Cerebellar nuclear complex (tissue), 1 donor: ENCODE results near the gene VAMP5.
"Not testable (repeated sequence)": the region's sequence is repeated elsewhere in the genome, so short reads cannot be mapped to it uniquely, and the experiment has no call there.

Source experiments
- DNase-seq, 2 experiments: peaks; one replicate each; lab custom pipeline; 2025; lab: John Stamatoyannopoulos, UW

Gene VAMP5

DNA sequence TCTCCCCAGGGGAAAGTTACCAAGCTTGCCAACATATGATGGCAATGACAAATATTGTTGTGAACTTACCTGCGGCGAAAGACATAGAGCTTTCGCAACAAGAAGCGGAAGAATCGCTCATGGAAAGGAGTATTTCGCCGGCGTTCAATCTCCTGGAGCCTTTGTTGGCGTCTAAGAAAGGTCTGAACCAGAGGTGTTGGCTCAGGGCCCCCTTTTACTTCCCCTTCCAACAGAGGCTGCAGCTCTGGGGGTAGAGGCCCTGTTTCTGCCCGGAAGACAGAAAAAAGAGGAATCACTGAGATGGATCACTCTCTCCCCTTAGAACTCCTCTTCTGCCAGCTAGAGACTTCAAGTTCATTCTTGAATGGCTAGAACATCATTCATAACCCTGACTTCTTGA lies 33.7 kb upstream of the VAMP5 start:
- DNase-seq: no peak

- DNase-seq: peak; percentile 7 to 48
These were observed 32.2 kb upstream of the VAMP5 start for GRCh38 chr2:85551698-85552678.

GRCh38 chr2:85553184-85553583 lies 31.0 kb upstream of the VAMP5 start:
- no peak for DNase-seq

GRCh38 chr2:85554980-85555612 lies 29.1 kb upstream of the VAMP5 start:
- DNase-seq: no peak

DNA sequence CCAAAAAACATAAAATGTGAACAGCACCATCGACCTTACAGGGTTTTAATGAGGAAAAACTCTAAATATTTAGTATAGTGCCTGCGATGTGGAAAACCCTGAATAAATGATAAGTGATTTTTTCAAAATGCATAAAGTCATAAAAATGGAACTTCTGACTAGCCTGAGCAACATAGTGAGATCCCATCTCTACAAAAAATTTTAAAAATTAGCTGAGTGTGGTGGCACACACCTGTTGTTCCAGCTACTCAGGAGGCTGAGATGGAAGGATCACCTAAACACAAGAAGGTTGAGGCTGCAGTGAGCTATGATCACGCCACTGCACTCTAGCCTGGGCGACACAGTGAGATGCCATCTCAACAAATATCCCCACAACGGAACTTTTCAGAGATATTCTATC lies 27.1 kb upstream of the VAMP5 start:
- DNase-seq: no peak

- DNase-seq: no peak
These were observed 26.1 kb upstream of the VAMP5 start for GRCh38 chr2:85558160-85558559.

- not testable (repeated sequence) for DNase-seq
These were observed 23.9 kb upstream of the VAMP5 start for GRCh38 chr2:85560403-85560726.

GRCh38 chr2:85560812-85561279 lies 23.4 kb upstream of the VAMP5 start:
- no peak for DNase-seq

DNA sequence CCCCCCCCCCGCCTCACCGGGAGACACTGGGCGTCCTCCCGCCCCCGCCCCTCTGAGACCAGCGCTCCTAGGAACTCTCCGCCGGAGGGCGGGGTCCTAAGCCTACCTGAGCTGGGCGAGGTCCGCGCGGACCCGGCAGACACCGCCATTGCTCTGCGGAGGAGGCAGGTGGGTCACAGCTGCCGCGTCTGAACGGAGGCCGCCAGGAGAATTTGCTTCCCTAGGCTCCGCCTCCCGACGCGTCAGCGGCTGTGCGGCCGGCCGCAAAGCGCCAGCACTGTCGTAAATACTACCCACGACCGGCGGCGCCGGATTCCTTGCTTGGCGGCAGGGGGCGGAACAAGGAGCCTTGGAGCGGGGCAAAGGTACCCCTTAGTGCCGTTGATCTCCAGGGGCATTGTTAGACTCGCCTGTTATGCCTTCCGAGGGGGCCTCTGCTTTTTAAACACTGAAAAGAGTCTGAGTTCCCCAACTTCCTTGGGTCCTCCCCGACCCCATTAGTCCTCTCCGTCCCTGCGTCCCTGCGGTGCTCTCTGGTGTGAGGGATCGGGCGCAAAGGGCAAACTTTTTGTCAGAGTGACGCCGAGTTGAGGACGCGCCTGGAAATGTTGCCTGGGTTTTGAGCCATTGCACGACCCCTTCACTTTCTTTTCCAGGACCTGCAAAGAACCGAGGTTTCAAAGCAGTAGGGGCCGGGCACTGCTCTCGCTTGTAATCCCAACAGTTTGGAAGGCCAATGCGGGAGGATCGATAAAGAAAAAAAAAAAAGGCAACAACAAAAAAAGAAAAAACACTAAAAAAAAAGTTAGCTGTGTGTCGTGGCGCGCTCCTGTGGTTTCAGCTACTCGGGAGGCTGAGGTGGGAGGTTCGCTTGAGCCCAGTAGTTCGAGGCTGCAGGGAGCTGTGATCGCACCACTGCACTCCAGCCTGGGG lies 22.7 kb upstream of the VAMP5 start, which contains the start of gene GGCX:
TSS of gene GGCX (minus strand) at position 214 of the 933 bp plus-strand sequence. CDS start at position 149, 65 bp downstream.
- DNase-seq: peak in 1 of 2 experiments; percentile 85

- no peak for DNase-seq
These were observed 20.1 kb upstream of the VAMP5 start for GRCh38 chr2:85564144-85564563.

DNA sequence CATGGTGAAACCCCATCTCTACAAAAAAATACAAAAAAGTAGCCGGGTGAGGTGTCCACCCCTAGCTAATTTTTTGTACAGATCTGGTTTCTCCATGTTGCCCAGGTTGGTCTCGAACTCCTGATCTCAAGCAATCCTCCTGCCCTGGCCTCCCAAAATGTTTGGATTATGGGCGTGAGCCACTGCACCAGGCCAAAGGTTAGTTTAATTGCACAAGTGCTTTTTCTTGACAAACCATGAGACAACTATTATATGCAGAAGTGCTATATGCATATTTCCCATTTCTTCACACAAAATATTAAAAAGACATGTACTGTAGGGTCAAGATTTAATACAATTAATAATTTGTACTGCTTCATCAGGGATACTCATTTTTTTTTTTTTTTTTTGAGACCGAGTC lies 18.0 kb upstream of the VAMP5 start:
- no peak for DNase-seq

- DNase-seq: no peak
These were observed 8.5 kb upstream of the VAMP5 start for GRCh38 chr2:85575739-85576138.

DNA sequence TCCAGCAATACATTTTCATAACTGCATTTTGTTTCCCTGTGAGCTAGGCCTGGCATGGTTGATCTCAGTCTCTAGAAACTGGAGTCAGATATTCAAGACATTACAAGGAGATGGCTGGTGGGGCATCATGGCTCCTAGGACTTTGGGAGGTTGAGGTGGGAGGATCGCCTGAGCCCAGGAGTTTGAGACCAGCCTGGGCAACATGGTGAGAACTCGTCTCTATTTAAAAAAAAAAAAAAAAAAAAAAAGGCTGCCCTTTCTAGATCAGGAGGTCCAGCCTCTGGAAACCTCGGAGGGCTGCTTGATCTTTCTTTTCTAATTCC lies 7.2 kb upstream of the VAMP5 start:
- no peak for DNase-seq

DNA sequence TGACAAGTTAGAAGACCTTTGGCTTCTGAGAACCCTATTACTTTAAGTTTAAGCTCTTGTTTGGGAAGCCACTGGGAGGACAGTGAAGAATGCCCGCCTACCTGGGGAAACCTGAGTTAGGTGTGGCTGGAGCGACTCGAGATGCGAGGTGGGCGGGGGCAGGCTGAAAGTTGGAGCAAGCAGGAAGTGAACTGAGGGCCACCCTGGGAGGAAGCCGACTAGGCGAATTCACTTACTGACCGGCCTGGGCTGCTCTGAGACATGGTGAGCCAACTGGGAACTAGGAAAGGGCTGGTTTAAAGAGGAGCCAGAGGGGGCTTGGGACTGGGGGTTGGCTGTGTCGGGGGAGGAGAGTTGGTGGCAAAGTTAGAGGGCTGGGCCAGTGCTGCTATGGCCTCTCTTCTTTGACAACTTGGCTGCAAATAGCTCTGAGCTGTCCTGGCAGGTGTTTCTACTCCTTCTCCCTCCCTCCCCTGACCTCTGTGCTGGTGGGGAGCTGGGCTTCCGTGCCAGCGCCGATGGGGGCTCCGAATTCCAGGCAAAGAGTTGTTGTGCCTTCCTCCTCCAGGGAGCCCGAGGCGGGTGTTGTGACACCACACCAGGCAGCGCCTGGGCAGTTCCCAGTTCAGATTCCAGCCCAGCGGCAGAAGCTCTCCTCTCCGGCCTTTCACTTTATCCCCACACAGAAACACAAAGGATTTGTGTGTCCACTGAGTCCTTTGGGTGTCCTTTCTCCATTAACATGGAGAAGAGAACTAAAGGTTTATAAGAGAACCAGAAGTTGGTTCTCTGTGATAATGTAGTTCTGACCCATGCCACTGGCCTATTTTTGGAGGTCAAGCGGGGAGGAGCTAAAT lies 6.6 kb upstream of the VAMP5 start, which contains the start of gene VAMP8:
TSS of gene VAMP8 (plus strand) at position 201 of the 857 bp plus-strand sequence. CDS start at position 262, 61 bp downstream.
- no peak for DNase-seq

DNA sequence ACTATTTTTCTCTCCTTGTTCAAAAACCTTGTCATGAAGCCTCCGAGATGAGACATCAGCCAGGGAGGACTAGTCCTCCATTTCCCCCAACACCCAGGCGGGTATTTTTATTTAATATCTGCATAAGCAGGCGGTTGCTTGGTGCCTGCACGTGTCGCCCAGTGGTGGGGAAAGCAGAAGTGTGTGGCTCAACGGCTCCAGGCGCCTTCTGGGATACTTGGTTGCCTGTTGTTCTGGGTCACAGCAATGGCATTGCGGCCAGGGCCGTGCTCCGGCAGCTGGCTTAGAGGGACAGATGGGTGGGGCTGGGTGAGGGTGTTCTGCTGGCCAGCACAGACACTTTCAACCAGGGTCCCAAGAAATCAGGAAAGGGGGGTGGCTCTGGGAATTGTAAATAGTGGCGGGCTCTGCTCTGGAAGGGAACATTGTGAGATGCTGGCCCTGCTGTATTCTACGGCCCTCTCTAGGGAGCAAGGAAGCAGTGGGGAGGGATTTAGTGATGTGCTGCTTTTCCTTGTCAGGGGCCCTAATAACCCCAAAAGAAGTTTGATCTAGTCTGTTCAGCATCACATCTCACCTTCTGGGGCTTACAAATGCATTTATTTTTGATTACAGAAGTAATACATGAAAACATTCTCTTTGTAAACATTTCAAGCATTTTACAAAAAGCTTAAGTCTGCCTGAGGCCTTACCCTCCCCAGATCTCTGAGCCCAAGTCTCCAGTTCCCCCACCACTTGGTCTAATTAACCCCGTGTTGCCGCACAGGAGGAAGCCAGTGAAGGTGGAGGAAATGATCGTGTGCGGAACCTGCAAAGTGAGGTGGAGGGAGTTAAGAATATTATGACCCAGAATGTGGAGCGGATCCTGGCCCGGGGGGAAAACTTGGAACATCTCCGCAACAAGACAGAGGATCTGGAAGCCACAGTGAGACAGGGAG lies 5.7 kb upstream of the VAMP5 start:
- no peak for DNase-seq

- DNase-seq: no peak
These were observed 4.8 kb upstream of the VAMP5 start for GRCh38 chr2:85579266-85579935.

DNA sequence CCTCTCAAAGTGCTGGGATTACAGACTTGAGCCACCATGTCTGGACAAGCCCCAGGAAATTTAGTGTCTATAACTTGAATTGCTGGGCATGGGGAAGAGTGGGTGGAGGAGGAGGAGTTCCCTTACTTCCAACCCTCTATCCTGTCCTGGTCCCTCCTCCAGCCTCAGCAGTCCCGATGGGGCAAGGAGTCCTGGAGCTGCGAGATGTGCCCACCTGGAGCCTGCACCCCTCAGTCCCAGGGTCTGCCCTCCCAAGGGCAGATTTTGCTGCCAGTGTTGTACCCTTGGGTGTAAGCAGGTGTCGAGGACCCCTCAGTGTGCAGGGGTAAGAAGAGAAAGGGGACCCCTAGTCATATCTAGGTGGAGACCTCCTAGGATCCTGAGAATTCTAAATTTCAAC lies 4.0 kb upstream of the VAMP5 start:
- no peak for DNase-seq

GRCh38 chr2:85582492-85582891 lies 1.7 kb upstream of the VAMP5 start:
- no peak for DNase-seq

DNA sequence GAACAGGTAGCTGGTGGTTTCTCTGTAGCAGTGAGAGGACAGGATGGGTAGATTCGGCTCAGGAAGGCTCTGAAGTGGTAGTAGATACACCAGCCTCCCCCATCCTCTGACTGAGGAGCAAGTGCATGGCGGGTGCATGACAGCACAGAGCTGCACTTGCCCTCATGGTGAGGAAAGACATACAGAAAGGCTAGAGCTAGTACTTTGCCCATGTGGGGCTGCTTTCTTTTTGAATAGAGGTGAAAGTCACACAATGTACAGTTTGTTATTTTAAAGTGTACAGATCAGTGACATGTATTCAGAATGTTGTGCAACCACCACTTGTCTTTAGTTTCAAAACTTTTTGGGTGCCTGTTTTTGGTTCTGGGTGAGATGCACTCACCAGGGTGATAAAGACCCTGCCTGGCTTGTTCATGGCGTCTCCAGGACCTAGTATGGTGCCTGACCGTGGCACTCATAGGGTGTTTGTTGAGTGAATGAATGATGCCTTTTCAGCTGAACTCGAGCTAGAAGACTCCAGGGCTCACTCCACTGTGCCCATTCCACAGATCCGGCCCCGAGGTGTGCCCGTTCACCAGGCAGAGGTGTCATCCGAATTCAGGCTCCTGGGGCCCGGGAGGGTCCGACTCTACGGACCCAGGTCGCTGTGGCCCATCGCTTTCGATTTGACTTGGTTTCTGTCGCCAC lies 421 bp upstream of the VAMP5 start:
- no peak for DNase-seq
